Renal cortical epithelial cell (primary cell): Measurements from ENCODE around the gene CRHR2. TPM values are rescaled to one million over a fixed set of nuclear protein-coding genes. Genes with fewer than 3 reads are reported as not detected.
"Not testable (repeated sequence)": the region's sequence is repeated elsewhere in the genome, so short reads cannot be mapped to it uniquely, and the experiment has no call there.

Experiments used
- DNase-seq: peaks from one replicate; pipeline ENCODE4 v3.0.0-alpha.2; 2011; ENCODE audit warnings: low read depth
- total RNA-seq: library from RNA; depleted of rRNA; stranded (reverse); fragments of >200 nt; gene quantifications from 2 replicates; pipeline ENCODE4 v1.2.3, GENCODE V29; 2014

CRHR2 gene
- total RNA-seq: not detected in 2 replicates

DNA sequence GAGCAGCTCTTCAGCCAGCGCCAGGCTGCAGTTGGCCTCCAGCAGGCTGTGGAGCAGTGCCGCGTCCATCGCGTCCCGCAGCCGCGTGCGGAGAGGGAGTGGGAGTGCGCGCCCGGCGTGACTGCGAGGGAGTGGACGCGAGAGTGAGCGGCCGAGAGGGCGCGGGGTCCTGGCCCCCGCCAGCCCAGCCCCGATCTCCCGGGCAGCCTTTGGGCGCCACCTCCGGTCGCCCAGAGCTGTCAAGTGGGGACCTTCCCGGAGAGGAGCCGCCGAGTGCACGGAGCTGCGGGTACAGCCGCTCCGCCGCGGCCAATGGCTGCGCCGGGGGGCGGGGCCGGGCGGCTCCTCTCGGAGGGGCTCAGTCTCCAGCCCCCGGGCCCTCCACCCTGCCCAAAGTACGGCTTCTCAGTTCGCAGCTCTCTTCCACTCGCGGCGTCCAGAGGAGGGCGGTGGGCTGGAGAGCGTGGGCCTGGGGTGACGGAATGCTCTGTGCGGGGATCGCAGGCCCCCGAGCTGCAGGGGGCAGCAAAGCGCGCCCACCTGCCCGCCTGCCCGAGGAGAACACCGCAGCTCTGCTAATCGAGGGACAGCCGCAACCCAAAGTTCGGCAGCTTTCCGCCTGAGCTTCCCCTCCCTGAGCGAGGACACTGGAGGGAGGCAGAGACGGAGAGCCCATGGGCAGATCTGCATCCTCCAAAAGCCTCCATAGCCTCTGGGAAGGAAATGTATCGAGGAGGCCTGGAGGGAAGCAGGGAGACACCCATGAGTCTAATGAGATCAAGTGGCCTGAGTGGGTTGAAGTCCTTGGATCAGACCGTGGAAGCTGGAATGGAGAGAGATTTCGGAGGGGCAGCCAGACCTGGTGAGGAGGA, at the start of gene CRHR2:
CRHR2 (minus strand) TSS at position 245 of the 872 bp plus-strand sequence; CDS start at position 69, 176 bp downstream.
- no peak for DNase-seq

DNA sequence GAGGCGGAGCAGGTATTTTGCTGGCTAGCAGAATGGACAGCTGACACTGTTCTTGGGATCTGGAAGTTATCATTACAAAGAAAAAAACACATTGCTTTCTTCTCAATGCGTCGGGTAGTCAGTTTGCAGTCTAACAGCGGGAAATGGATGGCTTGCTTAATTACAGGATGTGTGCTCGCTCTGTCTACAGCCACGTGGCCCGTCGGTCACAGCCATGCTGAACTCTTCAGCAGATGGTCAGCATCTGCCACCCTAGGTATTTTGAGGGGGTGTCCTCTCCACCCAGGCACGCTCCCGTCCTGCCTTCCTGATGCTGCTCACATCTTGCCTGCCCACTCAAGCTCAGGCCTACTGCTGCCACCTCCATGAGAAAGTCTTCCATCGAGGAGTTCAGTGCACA, 49.3 kb upstream of the CRHR2 start:
- DNase-seq: no peak

DNA sequence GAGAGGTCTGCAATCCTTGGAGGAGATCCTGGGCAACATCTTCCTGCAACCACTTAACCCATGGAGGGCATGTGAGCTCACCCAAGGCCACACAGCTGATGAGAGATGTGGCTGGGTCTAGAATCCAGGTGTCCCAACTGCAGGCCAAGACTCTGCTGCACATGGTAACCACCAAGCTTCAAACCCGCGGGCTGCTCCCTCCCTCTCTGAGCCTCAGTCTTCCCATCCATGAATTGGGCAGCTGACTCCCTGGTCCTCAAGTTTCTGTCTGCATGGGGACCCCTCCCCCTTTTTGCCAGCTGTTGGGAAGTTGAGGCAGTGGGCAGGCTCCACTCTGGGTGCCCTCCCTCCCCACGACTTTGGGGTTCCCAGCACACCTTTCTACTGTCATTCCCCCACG, 48.7 kb upstream of the CRHR2 start:
- no peak for DNase-seq

DNA sequence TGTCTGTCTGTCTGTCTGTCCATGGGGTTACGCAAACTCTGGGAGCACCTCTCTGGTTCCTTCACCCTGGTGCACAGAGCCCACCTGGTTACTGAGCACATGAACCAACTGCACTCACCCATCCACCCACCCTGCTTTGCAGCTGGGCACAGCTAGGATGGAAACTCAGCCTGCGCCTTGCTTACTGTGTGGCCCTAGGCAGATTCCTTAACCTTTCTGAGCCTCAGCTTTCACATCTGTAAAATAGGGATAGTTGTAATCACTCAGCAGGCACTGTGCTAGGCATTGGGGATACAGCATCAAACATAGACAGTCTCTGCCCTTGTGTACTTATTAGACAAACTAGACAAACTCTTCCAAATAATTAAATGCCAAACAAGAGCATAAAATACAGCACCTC, 47.8 kb upstream of the CRHR2 start:
- no peak for DNase-seq

DNA sequence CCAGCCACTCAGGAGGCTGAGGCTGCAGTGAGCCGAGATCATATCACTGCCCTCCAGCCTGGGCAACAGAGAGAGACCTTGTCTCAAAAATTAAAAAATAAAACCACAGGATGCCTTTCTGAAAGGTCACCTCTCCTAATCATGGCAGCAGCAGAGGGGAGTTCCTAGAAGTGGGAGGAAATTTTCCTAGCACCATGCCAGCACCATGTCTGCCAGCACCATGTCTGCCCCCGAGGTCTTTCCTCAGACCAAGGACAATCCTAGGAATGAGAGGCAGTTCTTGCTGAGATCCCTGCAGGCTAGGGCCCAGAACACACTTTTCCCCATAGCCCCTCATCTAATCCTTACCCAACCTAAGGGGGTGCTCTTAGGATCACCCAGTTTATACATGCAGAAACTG, 47.4 kb upstream of the CRHR2 start:
- no peak for DNase-seq

DNA sequence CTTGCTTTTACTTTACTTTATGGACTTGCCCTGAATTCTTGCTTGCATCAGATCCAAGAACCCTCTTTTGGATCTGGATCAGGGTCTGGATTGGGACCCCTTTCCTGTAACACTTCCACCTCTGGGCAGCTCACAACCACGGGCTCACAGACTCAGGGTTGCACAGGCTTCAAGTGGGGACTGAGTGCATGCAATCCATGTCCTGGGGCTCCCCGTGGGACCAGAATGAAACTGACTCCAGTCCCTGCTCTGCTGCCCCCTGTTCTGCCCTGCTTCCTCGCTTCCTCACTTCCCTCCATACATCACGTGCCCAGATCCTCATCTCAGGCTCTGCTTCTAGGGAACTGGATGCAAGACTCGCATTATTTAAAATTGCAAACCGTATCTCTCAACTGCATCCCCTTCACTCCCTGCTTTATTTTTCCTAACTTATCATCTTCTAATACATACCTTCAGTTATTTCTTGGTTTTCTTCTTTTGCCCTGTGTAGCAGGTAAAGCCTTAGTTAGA, 46.4 kb upstream of the CRHR2 start:
- no peak for DNase-seq

DNA sequence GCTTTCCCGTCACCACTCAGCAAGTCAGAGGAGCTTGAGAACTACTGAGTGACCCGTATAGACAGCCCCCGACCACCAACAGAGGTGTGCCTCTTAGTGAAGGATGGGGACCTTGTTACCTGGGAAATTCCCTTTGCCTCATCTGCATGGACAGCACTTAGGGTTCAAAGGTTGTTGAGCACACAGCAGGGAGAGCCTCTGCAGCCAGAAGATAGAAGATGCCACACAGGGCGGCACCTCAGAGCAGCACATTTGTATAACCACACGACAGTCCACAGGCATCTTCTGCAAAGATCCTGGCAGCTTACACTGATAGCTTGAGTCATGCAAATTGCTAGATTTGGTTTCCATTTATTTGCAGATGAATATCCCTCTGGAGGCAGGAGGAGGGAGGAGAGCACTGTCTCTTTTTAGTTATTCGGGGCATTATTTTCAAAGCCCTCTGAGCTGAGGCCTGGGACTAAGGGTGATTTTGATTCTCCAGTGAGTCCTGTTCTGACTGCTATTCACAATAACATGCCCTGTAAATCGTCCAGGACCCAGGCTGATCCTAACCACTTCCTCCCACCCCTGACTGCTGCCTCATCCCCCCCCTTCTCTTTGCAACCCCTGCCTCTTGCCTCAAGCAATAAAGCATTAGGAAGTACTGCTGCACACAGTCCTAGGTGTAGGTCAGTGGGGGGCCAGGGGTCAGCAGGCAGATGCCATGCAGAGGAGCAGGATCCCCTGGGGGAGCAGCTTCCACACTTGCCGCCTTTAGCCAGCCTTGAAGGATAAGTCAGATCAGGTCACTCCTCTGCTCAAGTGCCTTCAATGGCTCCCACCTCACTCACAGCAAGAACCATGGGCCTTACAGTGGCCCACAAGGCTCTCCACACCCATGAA, 45.0 kb upstream of the CRHR2 start:
- no peak for DNase-seq

DNA sequence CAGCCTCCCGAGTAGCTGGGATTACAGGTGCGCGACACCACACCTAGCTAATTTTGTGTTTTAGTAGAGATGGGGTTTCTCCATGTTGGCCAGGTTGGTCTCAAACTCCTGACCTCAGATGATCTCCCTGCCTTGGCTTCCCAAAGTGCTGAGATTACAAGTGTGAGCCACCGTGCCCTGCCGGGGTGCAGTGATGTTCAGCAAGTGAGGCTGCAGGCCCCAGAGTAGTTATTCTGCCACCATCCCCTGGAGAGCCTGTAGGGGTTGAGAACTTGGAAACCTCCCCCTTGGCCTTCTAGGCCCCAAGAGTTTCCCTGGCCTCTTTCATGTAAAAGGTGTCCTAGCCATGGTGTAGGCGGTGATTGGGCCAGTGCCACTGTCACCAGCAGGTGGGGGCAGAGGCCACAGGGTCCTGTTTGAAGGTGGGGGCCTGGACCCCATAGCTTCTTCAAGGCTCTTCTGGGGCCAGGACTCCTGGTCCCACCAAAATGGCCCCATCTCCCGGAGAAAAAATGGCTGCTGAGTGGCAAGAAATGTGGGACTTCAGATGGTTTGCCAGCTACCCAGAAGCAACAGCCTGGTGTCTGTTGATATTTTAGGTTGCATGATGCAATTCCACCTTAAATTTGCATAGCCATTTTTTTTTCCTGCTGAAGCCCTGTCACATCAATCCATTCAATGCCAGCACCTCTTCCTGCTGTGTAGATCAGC, 44.2 kb upstream of the CRHR2 start:
- no peak for DNase-seq

DNA sequence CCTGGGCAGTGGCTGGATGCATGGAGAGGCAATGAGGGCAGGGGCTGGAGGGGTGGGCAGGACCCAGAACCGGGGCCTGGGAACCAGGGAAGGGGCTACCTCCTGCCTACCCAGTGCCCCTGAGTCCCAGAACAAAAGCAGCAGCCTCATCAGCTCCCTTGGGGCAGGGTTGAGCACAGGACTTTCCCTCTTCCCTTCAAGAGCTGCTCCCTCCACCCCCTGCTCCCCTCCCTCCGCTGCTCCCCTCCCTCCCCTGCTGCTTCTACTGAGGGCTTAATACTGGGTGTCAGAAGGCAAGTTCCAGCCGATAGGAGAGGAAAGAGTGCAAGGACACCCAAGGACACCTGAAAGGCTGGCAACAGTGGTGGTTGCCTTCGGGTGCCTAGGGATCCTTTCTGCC, 41.5 kb upstream of the CRHR2 start:
- no peak for DNase-seq

DNA sequence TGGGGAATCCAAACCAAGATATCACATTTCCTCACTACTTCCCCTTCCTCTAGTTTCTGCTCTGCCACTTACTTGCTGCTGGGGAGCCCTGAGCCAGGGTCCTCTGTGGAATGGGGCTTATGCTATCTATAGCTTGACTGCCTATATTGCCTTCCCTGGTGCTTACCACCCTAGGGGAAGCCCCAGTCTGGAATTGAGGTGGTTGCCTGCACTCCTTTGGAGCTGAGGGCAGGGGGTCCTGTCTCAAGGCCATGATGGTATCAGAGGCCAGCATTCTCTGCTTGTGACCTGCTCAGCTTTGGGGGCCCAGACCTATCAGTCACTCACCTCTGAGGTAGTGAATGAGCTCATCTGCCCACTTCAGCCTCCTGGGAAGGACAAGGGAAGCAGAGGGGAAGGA, 40.4 kb upstream of the CRHR2 start:
- no peak for DNase-seq

DNA sequence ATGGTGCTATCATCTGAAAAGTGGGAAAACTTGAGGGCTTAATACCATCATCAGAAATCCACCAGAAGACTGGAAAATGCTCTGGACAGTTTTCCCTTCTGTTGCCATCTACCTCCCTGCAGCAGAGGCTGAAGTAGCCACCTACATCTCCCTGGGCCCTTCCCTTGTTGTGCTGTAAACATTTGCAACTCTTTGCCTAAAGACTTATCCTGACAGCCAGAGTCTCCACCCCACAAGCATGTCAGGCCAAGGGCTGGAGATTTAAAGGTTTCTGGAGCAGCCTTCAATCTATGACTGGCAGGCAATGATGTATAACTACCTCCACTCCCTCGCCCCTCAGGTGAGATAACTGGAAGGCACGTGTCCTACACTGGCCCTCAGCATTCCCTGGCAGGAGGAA, 39.9 kb upstream of the CRHR2 start:
- no peak for DNase-seq

DNA sequence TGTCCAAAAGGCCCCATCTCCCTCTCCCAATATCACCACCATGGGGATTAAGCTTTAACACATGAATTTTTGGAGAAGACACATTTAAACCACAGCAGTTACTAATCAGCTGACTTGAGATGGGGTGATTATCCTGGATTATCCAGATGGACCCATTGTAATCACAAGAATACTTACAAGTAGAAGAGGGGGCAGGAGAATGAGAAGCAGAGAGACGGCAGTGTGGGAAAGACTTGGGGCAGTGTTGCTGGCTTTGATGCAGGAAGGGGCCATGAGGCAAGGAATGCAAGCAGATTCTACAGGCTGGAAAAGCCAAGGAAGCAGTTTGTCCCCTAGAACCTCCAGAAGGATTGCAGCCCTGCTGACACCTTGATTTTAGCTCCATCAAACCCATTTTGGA, 39.0 kb upstream of the CRHR2 start:
- DNase-seq: no peak

DNA sequence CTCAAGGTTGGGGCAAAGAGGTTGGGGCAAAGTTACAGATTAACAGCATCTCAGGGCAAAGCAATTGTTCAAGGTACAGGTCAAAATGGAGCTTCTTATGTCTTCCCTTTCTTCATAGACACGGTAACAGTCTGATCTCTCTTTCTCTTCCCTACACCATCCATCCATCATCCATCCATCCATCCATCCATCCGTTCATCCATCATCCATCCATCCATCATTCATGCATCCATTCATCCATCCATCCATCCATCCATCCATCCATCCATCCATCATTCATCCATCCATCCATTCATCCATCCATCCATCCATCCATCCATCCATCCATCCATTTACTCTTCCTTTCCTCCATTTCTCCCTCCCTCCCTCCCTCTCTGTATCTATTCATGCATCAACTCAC, 37.2 kb upstream of the CRHR2 start:
- DNase-seq: not testable (repeated sequence)

DNA sequence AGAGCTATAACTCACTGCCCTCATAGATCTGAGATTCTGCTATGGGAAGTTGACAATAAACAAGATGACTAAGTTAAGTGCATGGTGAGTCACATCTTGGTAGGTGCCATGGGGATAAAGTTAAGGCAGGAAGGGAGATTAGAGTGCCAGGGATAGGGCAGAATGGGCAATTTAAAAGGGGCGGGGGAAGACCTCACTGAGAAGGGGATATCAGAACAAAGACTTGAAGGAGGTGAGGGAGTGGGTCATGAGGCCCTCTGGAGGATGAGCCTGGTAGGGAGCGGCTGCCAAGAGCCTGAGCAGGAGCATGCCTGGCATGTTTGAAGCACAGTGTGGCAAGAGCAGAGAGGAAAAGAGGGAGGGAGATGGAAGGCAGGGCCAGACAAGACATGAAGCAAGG, 34.9 kb upstream of the CRHR2 start:
- DNase-seq: peak; percentile 30

DNA sequence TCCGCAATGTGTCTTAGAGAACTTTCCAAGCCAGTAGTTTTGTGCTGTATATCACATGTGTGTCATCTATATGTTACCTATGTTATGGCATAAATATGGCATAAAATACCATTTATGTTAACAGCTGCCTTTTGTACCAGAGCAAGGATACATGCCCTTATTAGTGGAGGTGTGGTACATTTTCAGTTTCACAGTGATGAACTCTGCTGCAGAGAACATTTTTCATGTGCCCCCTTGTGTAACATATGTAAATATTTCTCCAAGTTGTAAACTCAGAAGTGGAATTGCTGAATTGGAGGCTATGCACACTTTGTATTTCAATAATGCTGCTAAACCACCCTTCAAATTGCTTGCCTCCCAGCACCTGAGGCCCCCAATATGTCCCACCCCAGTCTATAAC, 31.9 kb upstream of the CRHR2 start:
- no peak for DNase-seq

DNA sequence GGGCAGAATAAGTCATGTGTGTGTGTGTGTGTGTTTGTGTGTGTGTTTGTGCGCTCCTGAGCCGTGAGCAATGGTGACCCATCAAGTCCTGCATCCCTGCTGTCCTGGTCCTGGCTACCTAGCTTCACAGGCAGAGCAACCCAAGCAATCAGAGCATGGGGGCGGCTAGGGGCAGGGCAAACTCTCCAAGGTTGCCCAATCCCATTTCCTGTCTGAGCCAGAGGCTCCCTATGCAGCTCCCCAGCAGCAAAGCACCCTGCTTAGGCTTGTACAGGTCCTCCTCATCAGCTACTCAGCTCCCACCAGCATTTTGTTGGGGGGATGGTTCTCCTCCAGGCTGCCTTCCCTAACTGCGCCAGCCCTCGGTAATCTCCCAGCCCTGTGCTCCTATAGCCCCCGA, 31.1 kb upstream of the CRHR2 start:
- no peak for DNase-seq

DNA sequence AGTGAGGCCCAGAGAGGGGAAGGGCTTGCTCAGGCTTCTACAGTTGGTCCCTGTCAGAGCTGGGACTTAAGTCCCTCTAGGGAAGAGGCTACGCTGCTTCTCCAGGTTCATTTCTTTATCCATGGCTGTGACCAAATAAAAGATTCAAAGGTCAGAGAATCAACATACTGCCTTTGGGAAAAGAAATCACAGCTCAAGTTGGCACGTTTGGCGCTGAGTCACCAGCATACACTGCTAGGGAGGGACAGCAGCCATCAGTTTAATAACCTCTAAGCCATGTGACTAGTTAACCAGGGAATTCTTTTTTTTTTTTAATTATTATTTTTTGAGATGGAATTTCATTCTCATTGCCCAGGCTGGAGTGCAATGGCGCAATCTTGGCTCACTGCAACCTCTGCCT, 28.4 kb upstream of the CRHR2 start:
- DNase-seq: no peak

DNA sequence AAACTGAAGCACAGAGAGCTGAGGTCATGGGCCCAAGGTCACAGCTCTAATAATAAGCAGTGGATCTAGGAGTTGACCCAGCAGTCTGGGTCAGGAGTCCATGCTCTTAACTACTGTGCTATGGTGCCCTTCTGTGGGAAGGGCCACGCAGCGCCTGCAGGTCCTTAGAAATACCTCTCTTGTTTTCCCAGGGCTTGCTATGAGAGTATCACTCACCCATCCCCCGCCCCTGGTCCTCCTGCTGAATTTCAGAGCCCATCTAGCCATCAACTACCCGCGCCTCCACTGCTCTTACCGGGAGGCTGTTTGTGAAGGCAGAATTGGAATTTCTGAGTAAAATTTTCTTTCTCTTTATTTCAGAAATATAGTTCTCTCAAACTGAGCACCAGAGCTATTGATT, 27.3 kb upstream of the CRHR2 start:
- DNase-seq: no peak

DNA sequence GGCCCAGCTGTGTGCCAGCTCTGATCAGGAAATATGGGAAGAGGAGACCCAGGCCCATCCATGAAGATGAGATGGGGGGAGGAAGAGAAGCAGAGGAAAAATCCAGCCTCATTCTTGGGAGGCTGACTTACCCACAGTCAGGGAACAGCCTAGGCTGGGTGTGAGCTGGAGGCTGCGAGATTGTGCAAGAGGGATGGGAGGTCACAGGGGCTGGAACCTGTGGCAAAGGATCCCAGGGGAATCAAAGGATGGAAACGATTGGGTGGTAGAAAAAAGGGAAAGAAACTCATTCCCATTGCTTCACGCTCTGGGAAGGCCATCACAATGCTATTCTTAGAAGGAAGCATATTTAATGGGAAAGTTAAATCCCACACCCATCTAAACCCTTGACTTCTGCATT, 26.7 kb upstream of the CRHR2 start:
- no peak for DNase-seq

DNA sequence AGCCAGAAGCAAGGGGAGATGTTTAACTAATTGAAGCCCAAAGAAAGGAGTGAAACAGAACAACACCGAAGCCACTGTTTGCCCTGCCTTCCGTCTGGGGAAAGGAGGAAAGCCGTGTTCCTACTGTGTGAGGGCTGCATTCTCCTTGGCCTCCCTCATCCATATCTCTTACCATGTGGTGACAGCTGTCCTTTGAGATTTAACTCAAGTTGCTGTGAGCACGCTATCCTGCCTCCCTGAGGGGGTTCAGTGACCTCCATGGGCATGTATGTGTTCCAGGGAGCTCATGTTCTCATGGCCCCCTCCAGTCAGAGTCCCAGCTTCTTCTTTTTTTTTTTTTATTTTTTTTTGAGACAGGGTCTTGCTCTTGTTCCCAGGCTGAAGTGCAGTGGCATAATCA, 26.2 kb upstream of the CRHR2 start:
- DNase-seq: no peak

DNA sequence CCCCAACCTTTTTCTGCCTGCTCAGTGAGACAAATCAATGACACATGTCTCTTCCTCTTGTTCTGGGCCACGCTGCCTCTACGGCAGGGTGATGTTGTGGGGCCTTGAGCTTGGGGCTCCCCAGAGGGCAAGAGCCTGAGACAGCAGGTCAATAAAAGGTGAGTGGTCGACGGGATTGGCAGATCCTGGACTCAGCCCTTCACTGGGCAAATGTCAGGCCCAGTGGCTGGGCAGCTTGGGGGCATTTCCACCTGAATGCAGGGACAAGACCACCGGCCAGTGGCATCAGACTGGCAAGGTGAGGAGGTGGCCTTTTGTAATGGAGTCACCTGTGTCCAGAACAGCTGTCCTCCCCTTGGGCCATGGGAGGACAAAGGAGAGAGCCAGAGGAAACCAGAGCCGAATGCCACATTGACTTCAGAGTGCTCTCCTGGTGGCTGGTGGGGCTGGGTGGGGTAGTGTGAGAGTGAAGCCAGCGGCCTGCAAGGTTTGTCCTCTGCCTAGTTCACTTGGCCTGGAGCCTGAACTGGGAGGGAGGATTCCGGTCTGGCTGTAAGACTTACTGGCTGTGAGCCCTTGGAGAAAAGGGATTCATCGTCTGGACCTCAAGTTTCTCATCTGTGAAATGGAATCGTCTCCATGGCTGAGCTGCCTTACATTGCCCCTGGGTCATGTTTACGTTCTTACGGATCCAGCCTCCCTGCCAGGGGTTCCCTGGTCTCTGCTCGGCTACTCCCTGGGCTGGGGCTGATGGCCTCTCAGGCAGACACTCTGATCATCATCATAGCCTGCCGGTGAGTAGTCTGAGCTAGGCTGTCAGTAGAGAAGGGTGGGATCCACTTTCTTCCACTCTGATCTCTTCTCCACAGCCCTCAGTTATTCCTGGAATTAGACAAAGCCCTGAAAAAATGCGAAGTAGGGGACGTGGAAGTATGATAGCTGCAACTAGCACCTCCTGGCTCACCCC, 25.4 kb upstream of the CRHR2 start:
- DNase-seq: no peak
